GM21576 (cell line): ENCODE data around the gene CADPS.

Experiments used
- ATAC-seq: cut with Tn5 transposase; IDR thresholded peaks from one replicate; pipeline ENCODE4 v1.9.1; 2021; ENCODE audit warnings: mild to moderate bottlenecking, moderate library complexity; ENCODE audit not compliant: unreplicated experiment

The CADPS gene

GRCh38 chr3:62566022-62566557, 309.1 kb downstream of the CADPS start:
- ATAC-seq: no peak

- ATAC-seq: no peak
Observed at GRCh38 chr3:62562596-62562995, 312.6 kb downstream of the CADPS start.

GRCh38 chr3:62562017-62562416, 313.2 kb downstream of the CADPS start:
- no peak for ATAC-seq

GRCh38 chr3:62559831-62560445, 315.3 kb downstream of the CADPS start:
- no peak for ATAC-seq

- ATAC-seq: no peak
Observed at GRCh38 chr3:62558549-62559112, 316.6 kb downstream of the CADPS start.

GRCh38 chr3:62557983-62558382, 317.2 kb downstream of the CADPS start:
- ATAC-seq: no peak

GRCh38 chr3:62557450-62557849, 317.8 kb downstream of the CADPS start:
- ATAC-seq: no peak

- ATAC-seq: no peak
Observed at GRCh38 chr3:62556121-62556815, 318.9 kb downstream of the CADPS start.

- no peak for ATAC-seq
Observed at GRCh38 chr3:62554264-62554799, 320.9 kb downstream of the CADPS start.

- no peak for ATAC-seq
Observed at GRCh38 chr3:62553811-62554210, 321.4 kb downstream of the CADPS start.

GRCh38 chr3:62551556-62551955, 323.7 kb downstream of the CADPS start:
- ATAC-seq: no peak

GRCh38 chr3:62550439-62550838, 324.8 kb downstream of the CADPS start:
- ATAC-seq: no peak

- ATAC-seq: no peak
Observed at GRCh38 chr3:62548528-62549205, 326.5 kb downstream of the CADPS start.

- ATAC-seq: no peak
Observed at GRCh38 chr3:62546266-62546665, 328.9 kb downstream of the CADPS start.

- no peak for ATAC-seq
Observed at GRCh38 chr3:62542185-62542584, 333.0 kb downstream of the CADPS start.

GRCh38 chr3:62539762-62540161, 335.5 kb downstream of the CADPS start:
- ATAC-seq: no peak

GRCh38 chr3:62538691-62539356, 336.4 kb downstream of the CADPS start:
- no peak for ATAC-seq

GRCh38 chr3:62534326-62534725, 340.9 kb downstream of the CADPS start:
- ATAC-seq: no peak

GRCh38 chr3:62532796-62533195, 342.4 kb downstream of the CADPS start:
- no peak for ATAC-seq

- ATAC-seq: no peak
Observed at GRCh38 chr3:62531981-62532380, 343.2 kb downstream of the CADPS start.

GRCh38 chr3:62531493-62531892, 343.7 kb downstream of the CADPS start:
- no peak for ATAC-seq
